Kidney glomerular epithelial cell (primary cell): ENCODE data around the gene LRRC32.

ENCODE experiments used
- DNase-seq: peaks from one replicate; lab custom pipeline; 2025; lab: John Stamatoyannopoulos, UW

Gene LRRC32

GRCh38 chr11:76680518-76681425 lies 10.2 kb upstream of the LRRC32 start:
- peak; percentile 48 for DNase-seq

GRCh38 chr11:76678321-76678720 lies 7.8 kb upstream of the LRRC32 start:
- DNase-seq, result no peak

- DNase-seq, result no peak
These were observed 6.9 kb upstream of the LRRC32 start for GRCh38 chr11:76677458-76677765.

GRCh38 chr11:76676636-76677457 lies 6.3 kb upstream of the LRRC32 start:
- no peak for DNase-seq

- DNase-seq, result no peak
These were observed 4.2 kb upstream of the LRRC32 start for GRCh38 chr11:76674517-76675400.

GRCh38 chr11:76673176-76674142 lies 2.9 kb upstream of the LRRC32 start:
- DNase-seq, result no peak

- peak; percentile 68 for DNase-seq
These were observed 2.1 kb upstream of the LRRC32 start for GRCh38 chr11:76672431-76673175.

- no peak for DNase-seq
These were observed 1.2 kb upstream of the LRRC32 start for GRCh38 chr11:76671626-76672309.

- DNase-seq, result no peak
These were observed 668 bp upstream of the LRRC32 start for GRCh38 chr11:76671237-76671592.

GRCh38 chr11:76669901-76670484 lies 554 bp downstream of the LRRC32 start:
- DNase-seq, result peak; percentile 74

- DNase-seq, result no peak
These were observed 2.0 kb downstream of the LRRC32 start for GRCh38 chr11:76668362-76669155.

- DNase-seq, result no peak
These were observed 2.7 kb downstream of the LRRC32 start for GRCh38 chr11:76667856-76668255.

- DNase-seq, result no peak
These were observed 3.2 kb downstream of the LRRC32 start for GRCh38 chr11:76667271-76667818.

GRCh38 chr11:76666830-76667229 lies 3.7 kb downstream of the LRRC32 start:
- DNase-seq, result no peak

- DNase-seq, result no peak
These were observed 4.1 kb downstream of the LRRC32 start for GRCh38 chr11:76666408-76666807.

GRCh38 chr11:76665921-76666351 lies 4.6 kb downstream of the LRRC32 start:
- DNase-seq, result no peak

- DNase-seq, result no peak
These were observed 5.4 kb downstream of the LRRC32 start for GRCh38 chr11:76665172-76665571.

- no peak for DNase-seq
These were observed 5.9 kb downstream of the LRRC32 start for GRCh38 chr11:76664578-76665061.
